GM23248 (cell line): ENCODE data around the gene CWF19L2.

ENCODE experiments used
- EZH2 ChIP-seq: fragments of 200-600 bp; sonication (generic); IDR thresholded peaks from 2 replicates; pipeline ENCODE4 v1.6.1; 2018; ENCODE audit warnings: antibody characterized with exemption, mild to moderate bottlenecking; ENCODE audit not compliant: insufficient read depth, poor library complexity, severe bottlenecking
- EZH2phosphoT487 ChIP-seq: fragments of 200-600 bp; sonication (generic); IDR thresholded peaks from 2 replicates; pipeline ENCODE4 v1.6.1; 2018; ENCODE audit warnings: antibody characterized with exemption, moderate library complexity, mild to moderate bottlenecking, low read depth; ENCODE audit not compliant: insufficient read depth

GRCh38 chr11:107329164-107329563 lies 128.5 kb downstream of the CWF19L2 start:
- no peak for TF ChIP-seq EZH2
- no peak for TF ChIP-seq EZH2phosphoT487
